IMR-90 (cell line): ENCODE data around the gene LHX5. TPM values are rescaled to one million over a fixed set of nuclear protein-coding genes. Genes with fewer than 3 reads are reported as not detected.

Experiments used
- ATAC-seq: fragments of 200-7000 bp; cut with Tn5 transposase; 2 replicates; pipeline ENCODE4 v1.9.1; 2020; ENCODE audit warnings: low read depth, mild to moderate bottlenecking, moderate library complexity
- BruUV-seq: library from RNA; stranded (reverse); fragments of 400-500 nt; replicated peaks from 2 replicates; lab custom pipeline; 2021; lab: Mats Ljungman, UMichigan
- CTCF ChIA-PET: fragments of 300-600 bp; formaldehyde crosslinking; extraction: SDS; loops from one replicate; lab custom pipeline; 2021; ENCODE audit warnings: antibody characterized with exemption; lab: Yijun Ruan, JAX
- POLR2A ChIA-PET: fragments of 300-600 bp; sonication (Branson Sonifier 250); formaldehyde crosslinking; loops from one replicate; lab custom pipeline; 2022; ENCODE audit warnings: antibody characterized with exemption; ENCODE audit not compliant: unreplicated experiment; lab: Charles Lee
- DNase-seq: peaks from one replicate; pipeline ENCODE4 v3.0.0; 2013
- H2AFZ ChIP-seq: replicated peaks from 2 replicates; pipeline ENCODE3; 2013; ENCODE audit warnings: low read length, mild to moderate bottlenecking; ENCODE audit not compliant: poor library complexity
- H2AK5ac ChIP-seq: 2 replicates; pipeline ENCODE4 v1.6.1; 2013; ENCODE audit warnings: low read depth, low read length, inconsistent platforms
- H2AK9ac ChIP-seq: replicated peaks from 2 replicates; pipeline ENCODE3; 2013; ENCODE audit warnings: mild to moderate bottlenecking, low read depth, low read length, moderate library complexity; ENCODE audit not compliant: poor library complexity
- H2BK120ac ChIP-seq: 2 replicates; pipeline ENCODE4 v1.6.1; 2013; ENCODE audit warnings: low read depth, low read length, inconsistent platforms
- H2BK15ac ChIP-seq: 3 replicates; pipeline ENCODE4 v1.6.1; 2013; ENCODE audit warnings: low read depth, low read length, inconsistent platforms
- H2BK20ac ChIP-seq: 2 replicates; pipeline ENCODE4 v1.6.1; 2013; ENCODE audit warnings: low read depth, mild to moderate bottlenecking, inconsistent platforms, low read length, moderate library complexity
- H2BK5ac ChIP-seq: 2 replicates; pipeline ENCODE4 v1.6.1; 2013; ENCODE audit warnings: mild to moderate bottlenecking, low read depth, low read length, inconsistent platforms; ENCODE audit not compliant: poor library complexity, severe bottlenecking
- H3K14ac ChIP-seq: replicated peaks from 2 replicates; pipeline ENCODE4 v1.6.1; 2013; ENCODE audit warnings: low read depth, low read length, inconsistent platforms
- H3K18ac ChIP-seq: 2 replicates; pipeline ENCODE4 v1.6.1; 2013; ENCODE audit warnings: low read depth, low read length, control low read depth
- H3K23ac ChIP-seq: 2 replicates; pipeline ENCODE4 v1.6.1; 2013; ENCODE audit warnings: low read depth, low read length, inconsistent platforms
- H3K27ac ChIP-seq: 2 replicates; pipeline ENCODE4 v1.5.1; 2013; ENCODE audit warnings: mild to moderate bottlenecking, control low read depth, low read length; ENCODE audit not compliant: insufficient read depth
- H3K27me3 ChIP-seq: 2 replicates; pipeline ENCODE4 v1.6.1; 2013; ENCODE audit warnings: low read length; ENCODE audit not compliant: control insufficient read depth, insufficient read depth
- H3K36me3 ChIP-seq: 2 replicates; pipeline ENCODE4 v1.6.1; 2013; ENCODE audit warnings: low read length, mixed read lengths; ENCODE audit not compliant: control insufficient read depth, insufficient read depth
- H3K4ac ChIP-seq: 2 replicates; pipeline ENCODE4 v1.6.1; 2013; ENCODE audit warnings: low read depth, low read length, inconsistent platforms
- H3K4me1 ChIP-seq: 2 replicates; pipeline ENCODE4 v1.6.1; 2013; ENCODE audit warnings: low read length, mixed read lengths; ENCODE audit not compliant: control insufficient read depth, insufficient read depth
- H3K4me2 ChIP-seq: 2 replicates; pipeline ENCODE4 v1.6.1; 2013; ENCODE audit warnings: low read depth, mild to moderate bottlenecking, control low read depth, low read length, moderate library complexity
- H3K4me3 ChIP-seq: 2 replicates; pipeline ENCODE4 v1.5.1; 2013; ENCODE audit warnings: low read depth, mild to moderate bottlenecking, control low read depth, low read length, moderate library complexity; ENCODE audit not compliant: insufficient read depth
- H3K56ac ChIP-seq: 2 replicates; pipeline ENCODE4 v1.6.1; 2013; ENCODE audit warnings: low read length, inconsistent platforms; ENCODE audit not compliant: insufficient read depth; ENCODE audit errors: extremely low read depth
- H3K79me1 ChIP-seq, 2 experiments: 2 replicates each; pipeline ENCODE4 v1.6.1; 2013; ENCODE audit warnings: low read length in 2 of 2, inconsistent platforms in 1 of 2, low read depth in 1 of 2
- H3K9ac ChIP-seq: 2 replicates; pipeline ENCODE4 v1.6.1; 2013; ENCODE audit warnings: low read depth, low read length, control low read depth
- H3K9me1 ChIP-seq: 2 replicates; pipeline ENCODE4 v1.6.1; 2013; ENCODE audit warnings: low read length, inconsistent platforms; ENCODE audit not compliant: insufficient read depth
- H3K9me3 ChIP-seq: 2 replicates; pipeline ENCODE4 v1.6.1; 2013; ENCODE audit warnings: low read length; ENCODE audit not compliant: control insufficient read depth, insufficient read depth
- H4K20me1 ChIP-seq: 2 replicates; pipeline ENCODE4 v1.6.1; 2013; ENCODE audit warnings: low read length, inconsistent platforms; ENCODE audit not compliant: insufficient read depth
- H4K5ac ChIP-seq: 2 replicates; pipeline ENCODE4 v1.6.1; 2013; ENCODE audit warnings: mild to moderate bottlenecking, low read depth, low read length, control low read depth
- H4K8ac ChIP-seq, 2 experiments: 2 replicates each; pipeline ENCODE4 v1.6.1; 2013; ENCODE audit warnings: low read depth in 2 of 2, low read length in 2 of 2, control low read depth in 1 of 2, inconsistent platforms in 1 of 2
- H4K91ac ChIP-seq: 2 replicates; pipeline ENCODE4 v1.6.1; 2013; ENCODE audit warnings: low read depth, low read length, inconsistent platforms; ENCODE audit not compliant: insufficient read depth
- BHLHE40 ChIP-seq: fragments of 150-350 bp; IDR thresholded peaks from 2 replicates; pipeline ENCODE4 v1.6.1; 2016; ENCODE audit warnings: mild to moderate bottlenecking, low read depth, low read length
- MAZ ChIP-seq: IDR thresholded peaks from 2 replicates; pipeline ENCODE4 v1.6.1; 2012; ENCODE audit warnings: low read depth, mild to moderate bottlenecking, low read length, improper control_type of control experiment, moderate library complexity, borderline replicate concordance
- NFE2L2 ChIP-seq: fragments of 150-350 bp; IDR thresholded peaks from 2 replicates; pipeline ENCODE4 v1.6.1; 2016; ENCODE audit warnings: low read depth, mild to moderate bottlenecking, low read length
- WGBS, 2 experiments: methylation state at CpG; one replicate each; pipeline versions ENCODE4 v1.1.5 to v1.1.7; 2013; ENCODE audit warnings: missing lambda C conversion rate in 2 of 2; ENCODE audit not compliant: insufficient read length in 1 of 2; ENCODE audit errors: extremely low coverage in 2 of 2; 5-methylcytosine and 5-hydroxymethylcytosine counted together
- dilution Hi-C: fragments of 300-500 bp; cut with HindIII; formaldehyde crosslinking; loops from one replicate; pipeline ENCODE4 v1.14.3; 2018; ENCODE audit warnings: low sequenced_read_pairs; ENCODE audit not compliant: unreplicated experiment
- in situ Hi-C: fragments of 300-500 bp; cut with MboI; formaldehyde crosslinking; loops from 3 replicates; pipeline ENCODE4 v1.14.3; 2019; ENCODE audit warnings: low sequenced_read_pairs, inconsistent platforms, mixed read lengths
- intact Hi-C: fragments of 100-400 bp; cut with micrococcal nuclease; formaldehyde crosslinking; loops from 2 replicates; pipeline ENCODE4 v1.10.0; 2022
- polyA plus RNA-seq, 3 experiments: library from polyadenylated mRNA; depleted of rRNA; stranded (reverse); fragments of >200 nt; gene quantifications; 2 replicates each; pipeline ENCODE4 v1.2.3, GENCODE V29; 2012; ENCODE audit warnings: low replicate concordance in 1 of 3
- total RNA-seq: library from RNA; depleted of rRNA; stranded (reverse); fragments of >200 nt; gene quantifications from 2 replicates; pipeline ENCODE4 v1.2.3, GENCODE V29; 2012
- TF ChIP-seq, protein P1 (sequence below): fragments of 150-350 bp; IDR thresholded peaks from 2 replicates; pipeline ENCODE4 v1.6.1; 2017; ENCODE audit warnings: mild to moderate bottlenecking, antibody characterized with exemption, low read length, low read depth

LHX5 gene
- total and polyA plus RNA-seq, 2 of the 4 experiments (the other 2 are of a cell fraction) = not detected

GRCh38 chr12:113479216-113479589, 7.5 kb upstream of the LHX5 start:
- TF ChIP-seq, protein P1, sequence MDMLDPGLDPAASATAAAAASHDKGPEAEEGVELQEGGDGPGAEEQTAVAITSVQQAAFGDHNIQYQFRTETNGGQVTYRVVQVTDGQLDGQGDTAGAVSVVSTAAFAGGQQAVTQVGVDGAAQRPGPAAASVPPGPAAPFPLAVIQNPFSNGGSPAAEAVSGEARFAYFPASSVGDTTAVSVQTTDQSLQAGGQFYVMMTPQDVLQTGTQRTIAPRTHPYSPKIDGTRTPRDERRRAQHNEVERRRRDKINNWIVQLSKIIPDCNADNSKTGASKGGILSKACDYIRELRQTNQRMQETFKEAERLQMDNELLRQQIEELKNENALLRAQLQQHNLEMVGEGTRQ = no peak
- TF ChIP-seq NFE2L2 (no peak), MAZ (no peak), BHLHE40 (no peak)
- Histone ChIP-seq H2BK15ac (no peak overlapping the region), H3K23ac (no peak overlapping the region), H3K4me3 (no peak overlapping the region), H3K27ac (no peak overlapping the region), H3K79me1 (no peaks in the 10 kb centered on the region), H3K56ac (no peak overlapping the region), H2AK5ac (no peak overlapping the region), H3K4me2 (no peak overlapping the region), H3K9ac (no peak overlapping the region), H3K36me3 (no peaks in the 10 kb centered on the region), H4K8ac (no peak overlapping the region), H2BK5ac (no peak overlapping the region), H2BK20ac (no peak overlapping the region), H2AFZ (no peak overlapping the region), H3K9me3 (no peaks in the 10 kb centered on the region), H3K9me1 (no peaks in the 10 kb centered on the region), H3K27me3 (peaks cover 51% of the 10 kb centered on the region), H3K14ac (no peak overlapping the region), H2AK9ac (no peak overlapping the region), H3K4ac (no peak overlapping the region), H3K4me1 (no peaks in the 10 kb centered on the region), H2BK120ac (no peak overlapping the region), H4K91ac (no peak overlapping the region), H3K18ac (no peak overlapping the region), H4K20me1 (no peaks in the 10 kb centered on the region), H4K5ac (no peak overlapping the region)
- intact Hi-C loops (no loop called here), in situ Hi-C loops (no loop called here), dilution Hi-C loops (no loop called here)
- ChIA-PET CTCF (no interaction called here), POLR2A (no interaction called here)
- BruUV-seq = no TSS peak
- ATAC-seq = no peak
- no peak for DNase-seq
- no CpG with 5 or more reads among the region's 11 CpGs for WGBS, 2 experiments
